Parathyroid adenoma (tissue), 2 donors: ENCODE measurements around the gene AFDN.

ENCODE experiments used
- H2AFZ ChIP-seq: fragments of 300-600 bp; sonication (generic); one replicate; pipeline ENCODE4 v1.7.0; 2017; ENCODE audit warnings: antibody characterized with exemption, mild to moderate bottlenecking
- H3K27ac ChIP-seq: fragments of 300-600 bp; sonication (generic); one replicate; pipeline ENCODE4 v1.7.0; 2017
- H3K27me3 ChIP-seq: fragments of 300-600 bp; sonication (generic); one replicate; pipeline ENCODE4 v1.7.0; 2017; ENCODE audit warnings: low read length; ENCODE audit not compliant: control insufficient read depth, insufficient read depth
- H3K36me3 ChIP-seq: fragments of 300-600 bp; sonication (generic); one replicate; pipeline ENCODE4 v1.7.0; 2017; ENCODE audit warnings: low read length; ENCODE audit not compliant: control insufficient read depth, insufficient read depth
- H3K4me1 ChIP-seq: fragments of 300-600 bp; sonication (generic); one replicate; pipeline ENCODE4 v1.7.0; 2017; ENCODE audit warnings: control low read depth
- H3K4me2 ChIP-seq: fragments of 300-600 bp; sonication (generic); one replicate; pipeline ENCODE4 v1.7.0; 2017; ENCODE audit warnings: low read length
- H3K4me3 ChIP-seq: fragments of 300-600 bp; sonication (generic); one replicate; pipeline ENCODE4 v1.7.0; 2017; ENCODE audit warnings: low read depth, low read length
- H3K79me2 ChIP-seq: fragments of 300-600 bp; sonication (generic); one replicate; pipeline ENCODE4 v1.7.0; 2017; ENCODE audit warnings: control low read depth
- H3K9ac ChIP-seq: fragments of 300-600 bp; sonication (generic); one replicate; pipeline ENCODE4 v1.7.0; 2017; ENCODE audit warnings: mild to moderate bottlenecking
- H3K9me3 ChIP-seq: fragments of 300-600 bp; sonication (generic); one replicate; pipeline ENCODE4 v1.7.0; 2017; ENCODE audit warnings: low read length; ENCODE audit not compliant: control insufficient read depth
- TF ChIP-seq, protein P1 (sequence below): fragments of 300-600 bp; sonication (generic); IDR thresholded peaks from one replicate; pipeline ENCODE4 v1.7.0; 2017; ENCODE audit warnings: antibody characterized with exemption, mild to moderate bottlenecking
- donor health status: primary hyperparathyroidism.

The AFDN gene

DNA sequence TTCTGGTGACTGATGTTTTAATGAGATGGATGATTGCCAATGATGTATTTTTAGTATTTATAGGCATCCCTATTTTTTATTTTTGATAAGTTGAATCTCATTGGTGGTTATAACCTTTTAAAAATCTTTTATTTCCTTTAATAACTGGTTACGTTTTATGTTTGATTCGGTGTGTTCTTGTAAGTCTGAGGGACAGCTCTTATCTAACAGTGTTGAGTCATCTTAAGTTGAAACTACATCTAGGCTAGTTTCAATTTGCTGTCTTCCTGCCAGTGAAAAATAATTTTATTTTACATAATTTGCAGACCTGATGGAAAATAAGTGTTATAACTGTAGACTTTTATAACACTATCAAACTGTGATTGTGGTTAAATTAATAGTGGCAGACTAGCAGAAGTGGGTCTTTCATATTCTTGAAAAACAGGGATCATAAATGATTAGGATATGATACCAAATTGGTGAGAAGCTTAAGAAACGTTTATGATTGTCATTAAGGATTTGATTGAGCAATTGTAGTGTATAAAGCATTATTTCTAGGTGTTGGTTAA is 4.6 kb downstream of the AFDN start:
- TF ChIP-seq, protein P1, sequence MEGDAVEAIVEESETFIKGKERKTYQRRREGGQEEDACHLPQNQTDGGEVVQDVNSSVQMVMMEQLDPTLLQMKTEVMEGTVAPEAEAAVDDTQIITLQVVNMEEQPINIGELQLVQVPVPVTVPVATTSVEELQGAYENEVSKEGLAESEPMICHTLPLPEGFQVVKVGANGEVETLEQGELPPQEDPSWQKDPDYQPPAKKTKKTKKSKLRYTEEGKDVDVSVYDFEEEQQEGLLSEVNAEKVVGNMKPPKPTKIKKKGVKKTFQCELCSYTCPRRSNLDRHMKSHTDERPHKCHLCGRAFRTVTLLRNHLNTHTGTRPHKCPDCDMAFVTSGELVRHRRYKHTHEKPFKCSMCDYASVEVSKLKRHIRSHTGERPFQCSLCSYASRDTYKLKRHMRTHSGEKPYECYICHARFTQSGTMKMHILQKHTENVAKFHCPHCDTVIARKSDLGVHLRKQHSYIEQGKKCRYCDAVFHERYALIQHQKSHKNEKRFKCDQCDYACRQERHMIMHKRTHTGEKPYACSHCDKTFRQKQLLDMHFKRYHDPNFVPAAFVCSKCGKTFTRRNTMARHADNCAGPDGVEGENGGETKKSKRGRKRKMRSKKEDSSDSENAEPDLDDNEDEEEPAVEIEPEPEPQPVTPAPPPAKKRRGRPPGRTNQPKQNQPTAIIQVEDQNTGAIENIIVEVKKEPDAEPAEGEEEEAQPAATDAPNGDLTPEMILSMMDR: no peak
- no peak overlapping the region for H3K4me3 ChIP-seq
- no peak overlapping the region for H3K27ac ChIP-seq
- H3K27me3 ChIP-seq: no peaks in the 10 kb centered on the region
- H3K9ac ChIP-seq: no peak overlapping the region
- H3K36me3 ChIP-seq: no peaks in the 10 kb centered on the region
- H3K4me2 ChIP-seq: no peak overlapping the region
- H3K4me1 ChIP-seq: peaks cover 6% of the 10 kb centered on the region
- H3K79me2 ChIP-seq: peaks cover 29% of the 10 kb centered on the region
- H3K9me3 ChIP-seq: no peaks in the 10 kb centered on the region
- H2AFZ ChIP-seq: no peak overlapping the region

DNA sequence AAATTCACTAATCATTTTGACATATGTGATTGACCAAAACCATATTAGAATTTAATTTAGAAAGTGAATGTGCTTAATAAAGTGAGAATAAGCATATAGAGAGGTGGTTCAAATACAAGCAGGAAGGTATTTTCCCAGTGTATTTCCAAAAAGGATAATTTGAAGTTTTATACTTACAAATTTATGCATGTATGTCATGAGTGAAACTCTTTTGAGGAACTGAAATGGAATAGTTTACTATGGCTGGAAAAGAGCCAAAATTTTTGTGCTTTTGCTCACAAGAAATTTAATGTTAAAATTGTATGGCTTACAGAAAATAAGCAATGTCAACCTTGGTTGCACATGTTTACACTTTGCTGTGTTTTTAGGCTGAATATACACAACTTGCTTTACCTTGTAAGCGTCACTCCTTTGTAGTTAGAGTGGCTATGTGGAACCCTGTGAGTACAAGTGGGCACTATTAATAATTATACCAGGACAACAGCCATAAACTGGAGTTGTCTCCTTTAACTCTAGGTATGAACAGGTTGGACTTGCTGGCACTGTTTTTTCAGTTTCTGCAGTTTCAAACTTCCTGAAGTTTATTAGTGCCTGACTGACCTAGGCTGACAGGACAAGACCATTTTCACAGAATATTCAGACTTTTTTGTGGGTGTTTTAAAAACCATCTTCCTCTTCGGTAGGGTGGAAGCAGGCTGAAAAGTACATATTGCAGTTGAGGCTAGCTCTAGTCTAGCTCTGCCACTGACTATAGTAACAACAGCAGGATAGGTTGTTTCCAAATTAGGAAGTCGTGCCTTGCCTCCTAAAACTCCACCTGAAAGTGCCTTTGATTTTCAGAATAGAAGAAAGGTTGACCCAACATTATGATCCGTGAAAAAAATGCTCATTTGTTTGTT is 6.0 kb downstream of the AFDN start:
- H3K27me3 ChIP-seq: no peaks in the 10 kb centered on the region

DNA sequence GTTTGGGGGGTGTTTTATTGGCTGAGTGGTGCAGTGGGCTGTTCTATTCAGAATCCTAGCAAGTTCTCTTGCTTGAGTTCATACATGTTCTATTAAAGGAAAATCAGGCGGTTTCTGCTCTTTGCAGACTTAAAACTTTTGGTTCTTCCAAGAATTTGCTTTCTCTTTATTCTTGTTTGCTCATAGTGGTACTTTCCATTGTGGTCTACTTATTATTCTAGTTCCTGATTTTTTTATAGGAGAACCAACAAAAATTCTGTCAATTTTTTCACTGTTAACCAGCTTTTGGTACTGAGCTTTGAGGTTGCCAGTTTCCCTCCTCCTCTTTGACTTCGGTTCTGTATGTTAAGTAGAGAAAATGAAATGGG is 6.7 kb downstream of the AFDN start:
- Histone ChIP-seq H3K4me1 (peaks cover 6% of the 10 kb centered on the region), H2AFZ (no peak overlapping the region), H3K27me3 (no peaks in the 10 kb centered on the region), H3K36me3 (no peaks in the 10 kb centered on the region), H3K9ac (no peak overlapping the region), H3K4me2 (no peak overlapping the region), H3K79me2 (peaks cover 29% of the 10 kb centered on the region), H3K9me3 (no peaks in the 10 kb centered on the region), H3K4me3 (no peak overlapping the region), H3K27ac (no peak overlapping the region)
- TF ChIP-seq, protein P1: no peak

More for the DNA sequence above, 6.0 kb downstream of the AFDN start:
- Histone ChIP-seq H3K4me2 (no peak overlapping the region), H3K4me3 (no peak overlapping the region), H3K79me2 (peaks cover 29% of the 10 kb centered on the region), H3K4me1 (peaks cover 6% of the 10 kb centered on the region), H3K36me3 (no peaks in the 10 kb centered on the region), H3K9me3 (no peaks in the 10 kb centered on the region), H2AFZ (no peak overlapping the region), H3K27ac (no peak overlapping the region), H3K9ac (no peak overlapping the region)
- TF ChIP-seq, protein P1: no peak

DNA sequence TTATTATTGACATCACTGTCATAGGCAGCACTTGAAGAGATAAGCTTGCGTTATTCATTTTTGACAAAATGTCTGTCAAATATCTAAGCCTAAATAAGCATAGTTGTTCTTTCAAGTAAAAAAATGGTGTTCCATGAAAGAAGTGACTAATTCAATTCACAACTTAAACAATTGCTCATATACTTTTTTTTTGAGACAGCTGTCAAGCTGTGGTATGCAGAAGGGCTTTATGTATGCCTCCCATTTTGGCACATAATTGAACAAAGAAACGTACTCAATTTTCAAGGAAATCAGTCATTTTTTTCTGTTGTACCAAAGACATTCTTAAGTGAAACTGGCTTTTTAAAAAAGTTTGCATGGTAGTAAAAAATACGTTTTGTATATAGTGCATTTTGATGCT is 8.5 kb downstream of the AFDN start:
- Histone ChIP-seq H3K4me1 (peaks cover 5% of the 10 kb centered on the region), H3K27me3 (no peaks in the 10 kb centered on the region), H3K9me3 (no peaks in the 10 kb centered on the region), H3K36me3 (no peaks in the 10 kb centered on the region), H3K4me2 (no peak overlapping the region), H2AFZ (no peak overlapping the region), H3K4me3 (no peak overlapping the region), H3K27ac (no peak overlapping the region), H3K79me2 (peaks cover 27% of the 10 kb centered on the region), H3K9ac (no peak overlapping the region)
- TF ChIP-seq, protein P1: no peak
